Fibroblast of the aortic adventitia (primary cell): ENCODE results near the gene BFSP1. TPM values are rescaled to one million over a fixed set of nuclear protein-coding genes. Genes with fewer than 3 reads are reported as not detected.

ENCODE experiments used
- DNase-seq: peaks from one replicate; pipeline ENCODE4 v3.0.0-alpha.2; 2010; ENCODE audit warnings: low read depth
- H3K4me3 ChIP-seq: 2 replicates; pipeline ENCODE4 v1.5.1; 2011; ENCODE audit warnings: low read depth, mild to moderate bottlenecking, control low read depth, low read length, moderate library complexity
- CTCF ChIP-seq: IDR thresholded peaks from 2 replicates; pipeline ENCODE4 v1.5.1; 2011; ENCODE audit warnings: mild to moderate bottlenecking, low read length, control low read depth, inconsistent platforms; ENCODE audit not compliant: insufficient read depth
- total RNA-seq: library from RNA; depleted of rRNA; stranded (reverse); fragments of >200 nt; gene quantifications from 2 replicates; pipeline ENCODE4 v1.2.3, GENCODE V29; 2012; ENCODE audit warnings: low replicate concordance

Gene BFSP1
- total RNA-seq, 1 donor: 1.3 TPM

GRCh38 chr20:17534077-17534476 lies 2.9 kb upstream of the BFSP1 start:
- TF ChIP-seq CTCF: no peak

GRCh38 chr20:17533396-17533795 lies 2.2 kb upstream of the BFSP1 start:
- TF ChIP-seq CTCF: no peak
- peak; percentile 64 for DNase-seq

More at GRCh38 chr20:17534077-17534476, 2.9 kb upstream of the BFSP1 start:
- no peak for DNase-seq
- no peak overlapping the region for H3K4me3 ChIP-seq

GRCh38 chr20:17531665-17532025 lies 466 bp upstream of the BFSP1 start:
- no peak for DNase-seq
- peak overlapping the region; percentile 57 for H3K4me3 ChIP-seq
- TF ChIP-seq CTCF: no peak

More at GRCh38 chr20:17533396-17533795, 2.2 kb upstream of the BFSP1 start:
- H3K4me3 ChIP-seq: no peak overlapping the region

- no peak for TF ChIP-seq CTCF
- H3K4me3 ChIP-seq: no peak overlapping the region
- no peak for DNase-seq
Measured at GRCh38 chr20:17530153-17530552, 1.0 kb downstream of the BFSP1 start.

- DNase-seq: no peak
- no peak for TF ChIP-seq CTCF
- no peak overlapping the region for H3K4me3 ChIP-seq
Measured at GRCh38 chr20:17529586-17529985, 1.6 kb downstream of the BFSP1 start.

GRCh38 chr20:17525650-17526049 lies 5.5 kb downstream of the BFSP1 start:
- TF ChIP-seq CTCF: no peak
- no peak for DNase-seq

GRCh38 chr20:17525132-17525531 lies 6.0 kb downstream of the BFSP1 start:
- TF ChIP-seq CTCF: no peak
- no peak overlapping the region for H3K4me3 ChIP-seq
- DNase-seq: no peak

More at GRCh38 chr20:17525650-17526049, 5.5 kb downstream of the BFSP1 start:
- H3K4me3 ChIP-seq: no peak overlapping the region
